SK-N-SH (cell line): ENCODE results near the gene FOXA3.
"Not testable (repeated sequence)": the region's sequence is repeated elsewhere in the genome, so short reads cannot be mapped to it uniquely, and the experiment has no call there.

ENCODE experiments used
- GABPA ChIP-seq: IDR thresholded peaks from 2 replicates; pipeline ENCODE4 v1.4.0; 2012; ENCODE audit warnings: low read depth, mild to moderate bottlenecking
- POLR2AphosphoS5 ChIP-seq: IDR thresholded peaks from 2 replicates; pipeline ENCODE4 v1.6.1; 2012; ENCODE audit warnings: low read depth, low read length
- RFX5 ChIP-seq: IDR thresholded peaks from 2 replicates; pipeline ENCODE4 v1.6.1; 2012; ENCODE audit warnings: mild to moderate bottlenecking, improper control_type of control experiment, low read length
- USF1 ChIP-seq: IDR thresholded peaks from 2 replicates; pipeline ENCODE4 v1.4.0; 2012; ENCODE audit warnings: low read depth, borderline replicate concordance
- YY1 ChIP-seq: IDR thresholded peaks from 2 replicates; pipeline ENCODE4 v1.4.0; 2012; ENCODE audit warnings: low read depth, mild to moderate bottlenecking

- TF ChIP-seq RFX5, USF1, GABPA, YY1, POLR2AphosphoS5: not testable (repeated sequence)
Measured at GRCh38 chr19:45895983-45896599, 32.0 kb downstream of the FOXA3 start.
